Measurements from ENCODE around the gene COMMD1.
"Not testable (repeated sequence)": the region's sequence is repeated elsewhere in the genome, so short reads cannot be mapped to it uniquely, and the experiment has no call there.

Gene COMMD1

GRCh38 chr2:61995065-61995464 lies 89.6 kb downstream of the COMMD1 start:
- no peaks in the 10 kb centered on the region for H3K4me1 ChIP-seq (ENCODE audit: insufficient read depth, low read length)
- H3K27me3 ChIP-seq (ENCODE audit: insufficient read depth, low read length): no peaks in the 10 kb centered on the region
- no peak overlapping the region for H3K4me3 ChIP-seq (ENCODE audit: low read length)
- no peak overlapping the region for H2AFZ ChIP-seq (ENCODE audit: low read depth, low read length)
- H3K9me3 ChIP-seq (ENCODE audit: low read length): no peaks in the 10 kb centered on the region
- no peaks in the 10 kb centered on the region for H3K36me3 ChIP-seq (ENCODE audit: insufficient read depth, low read length)

GRCh38 chr2:61995515-61995914 lies 90.0 kb downstream of the COMMD1 start:
- no peaks in the 10 kb centered on the region for H3K9me3 ChIP-seq (ENCODE audit: low read length)

GRCh38 chr2:61998426-61998825 lies 93.0 kb downstream of the COMMD1 start:
- Histone ChIP-seq H3K27me3 (ENCODE audit: insufficient read depth, low read length) (no peaks in the 10 kb centered on the region), H3K9me3 (ENCODE audit: low read length) (no peaks in the 10 kb centered on the region), H2AFZ (ENCODE audit: low read depth, low read length) (no peak overlapping the region), H3K4me1 (ENCODE audit: insufficient read depth, low read length) (no peaks in the 10 kb centered on the region), H3K4me3 (ENCODE audit: low read length) (no peak overlapping the region), H3K36me3 (ENCODE audit: insufficient read depth, low read length) (peaks cover 8% of the 10 kb centered on the region)

More at GRCh38 chr2:61995515-61995914, 90.0 kb downstream of the COMMD1 start:
- no peaks in the 10 kb centered on the region for H3K36me3 ChIP-seq (ENCODE audit: insufficient read depth, low read length)
- H3K4me3 ChIP-seq (ENCODE audit: low read length): no peak overlapping the region
- H3K27me3 ChIP-seq (ENCODE audit: insufficient read depth, low read length): no peaks in the 10 kb centered on the region
- no peaks in the 10 kb centered on the region for H3K4me1 ChIP-seq (ENCODE audit: insufficient read depth, low read length)
- no peak overlapping the region for H2AFZ ChIP-seq (ENCODE audit: low read depth, low read length)

- Histone ChIP-seq H3K36me3 (ENCODE audit: insufficient read depth, low read length) (peaks cover 9% of the 10 kb centered on the region), H3K4me1 (ENCODE audit: insufficient read depth, low read length) (no peaks in the 10 kb centered on the region), H3K9me3 (ENCODE audit: low read length) (no peaks in the 10 kb centered on the region), H2AFZ (ENCODE audit: low read depth, low read length) (no peak overlapping the region), H3K27me3 (ENCODE audit: insufficient read depth, low read length) (no peaks in the 10 kb centered on the region), H3K4me3 (ENCODE audit: low read length) (no peak overlapping the region)
Measured at GRCh38 chr2:62000538-62000937, 95.1 kb downstream of the COMMD1 start.

- Histone ChIP-seq H3K9me3 (ENCODE audit: low read length) (no peaks in the 10 kb centered on the region), H3K27me3 (ENCODE audit: insufficient read depth, low read length) (no peaks in the 10 kb centered on the region), H3K4me1 (ENCODE audit: insufficient read depth, low read length) (no peaks in the 10 kb centered on the region), H3K4me3 (ENCODE audit: low read length) (no peak overlapping the region), H3K36me3 (ENCODE audit: insufficient read depth, low read length) (peaks cover 9% of the 10 kb centered on the region), H2AFZ (ENCODE audit: low read depth, low read length) (no peak overlapping the region)
Measured at GRCh38 chr2:62001431-62001830, 96.0 kb downstream of the COMMD1 start.

GRCh38 chr2:62004428-62004827 lies 99.0 kb downstream of the COMMD1 start:
- not testable (repeated sequence) for H3K36me3 ChIP-seq (ENCODE audit: insufficient read depth, low read length); H3K9me3 ChIP-seq (ENCODE audit: low read length); H3K4me1 ChIP-seq (ENCODE audit: insufficient read depth, low read length); H3K4me3 ChIP-seq (ENCODE audit: low read length); H3K27me3 ChIP-seq (ENCODE audit: insufficient read depth, low read length); H2AFZ ChIP-seq (ENCODE audit: low read depth, low read length)

- no peak overlapping the region for H3K4me3 ChIP-seq (ENCODE audit: low read length)
- peaks cover 5% of the 10 kb centered on the region for H3K36me3 ChIP-seq (ENCODE audit: insufficient read depth, low read length)
- H3K27me3 ChIP-seq (ENCODE audit: insufficient read depth, low read length): no peaks in the 10 kb centered on the region
- no peaks in the 10 kb centered on the region for H3K9me3 ChIP-seq (ENCODE audit: low read length)
- no peak overlapping the region for H2AFZ ChIP-seq (ENCODE audit: low read depth, low read length)
- no peaks in the 10 kb centered on the region for H3K4me1 ChIP-seq (ENCODE audit: insufficient read depth, low read length)
Measured at GRCh38 chr2:62007555-62007954, 102.1 kb downstream of the COMMD1 start.

- Histone ChIP-seq H3K4me3 (ENCODE audit: low read length) (no peak overlapping the region), H2AFZ (ENCODE audit: low read depth, low read length) (no peak overlapping the region), H3K9me3 (ENCODE audit: low read length) (no peaks in the 10 kb centered on the region), H3K27me3 (ENCODE audit: insufficient read depth, low read length) (no peaks in the 10 kb centered on the region), H3K4me1 (ENCODE audit: insufficient read depth, low read length) (no peaks in the 10 kb centered on the region), H3K36me3 (ENCODE audit: insufficient read depth, low read length) (no peaks in the 10 kb centered on the region)
Measured at GRCh38 chr2:62010632-62011256, 105.3 kb downstream of the COMMD1 start.

- H3K9me3 ChIP-seq (ENCODE audit: low read length): no peaks in the 10 kb centered on the region
- H3K4me3 ChIP-seq (ENCODE audit: low read length): no peak overlapping the region
- no peaks in the 10 kb centered on the region for H3K4me1 ChIP-seq (ENCODE audit: insufficient read depth, low read length)
- H3K27me3 ChIP-seq (ENCODE audit: insufficient read depth, low read length): no peaks in the 10 kb centered on the region
- no peaks in the 10 kb centered on the region for H3K36me3 ChIP-seq (ENCODE audit: insufficient read depth, low read length)
- H2AFZ ChIP-seq (ENCODE audit: low read depth, low read length): no peak overlapping the region
Measured at GRCh38 chr2:62013641-62014040, 108.2 kb downstream of the COMMD1 start.

- H3K4me3 ChIP-seq (ENCODE audit: low read length): no peak overlapping the region
- H2AFZ ChIP-seq (ENCODE audit: low read depth, low read length): no peak overlapping the region
- no peaks in the 10 kb centered on the region for H3K27me3 ChIP-seq (ENCODE audit: insufficient read depth, low read length)
- no peaks in the 10 kb centered on the region for H3K9me3 ChIP-seq (ENCODE audit: low read length)
- H3K4me1 ChIP-seq (ENCODE audit: insufficient read depth, low read length): no peaks in the 10 kb centered on the region
- H3K36me3 ChIP-seq (ENCODE audit: insufficient read depth, low read length): no peaks in the 10 kb centered on the region
Measured at GRCh38 chr2:62014102-62014501, 108.6 kb downstream of the COMMD1 start.

GRCh38 chr2:62016957-62017356 lies 111.5 kb downstream of the COMMD1 start:
- Histone ChIP-seq H3K27me3 (ENCODE audit: insufficient read depth, low read length) (no peaks in the 10 kb centered on the region), H3K4me1 (ENCODE audit: insufficient read depth, low read length) (no peaks in the 10 kb centered on the region), H3K9me3 (ENCODE audit: low read length) (no peaks in the 10 kb centered on the region), H3K4me3 (ENCODE audit: low read length) (no peak overlapping the region), H3K36me3 (ENCODE audit: insufficient read depth, low read length) (no peaks in the 10 kb centered on the region), H2AFZ (ENCODE audit: low read depth, low read length) (no peak overlapping the region)

- H3K9me3 ChIP-seq (ENCODE audit: low read length): no peaks in the 10 kb centered on the region
- H2AFZ ChIP-seq (ENCODE audit: low read depth, low read length): no peak overlapping the region
- H3K27me3 ChIP-seq (ENCODE audit: insufficient read depth, low read length): no peaks in the 10 kb centered on the region
- H3K4me1 ChIP-seq (ENCODE audit: insufficient read depth, low read length): no peaks in the 10 kb centered on the region
- H3K36me3 ChIP-seq (ENCODE audit: insufficient read depth, low read length): no peaks in the 10 kb centered on the region
- no peak overlapping the region for H3K4me3 ChIP-seq (ENCODE audit: low read length)
Measured at GRCh38 chr2:62029910-62030309, 124.4 kb downstream of the COMMD1 start.

- Histone ChIP-seq H2AFZ (ENCODE audit: low read depth, low read length) (no peak overlapping the region), H3K4me3 (ENCODE audit: low read length) (no peak overlapping the region), H3K4me1 (ENCODE audit: insufficient read depth, low read length) (no peaks in the 10 kb centered on the region), H3K36me3 (ENCODE audit: insufficient read depth, low read length) (no peaks in the 10 kb centered on the region), H3K9me3 (ENCODE audit: low read length) (no peaks in the 10 kb centered on the region), H3K27me3 (ENCODE audit: insufficient read depth, low read length) (no peaks in the 10 kb centered on the region)
Measured at GRCh38 chr2:62030902-62031301, 125.4 kb downstream of the COMMD1 start.

- H3K9me3 ChIP-seq (ENCODE audit: low read length): no peaks in the 10 kb centered on the region
- H3K36me3 ChIP-seq (ENCODE audit: insufficient read depth, low read length): no peaks in the 10 kb centered on the region
- H2AFZ ChIP-seq (ENCODE audit: low read depth, low read length): no peak overlapping the region
- H3K27me3 ChIP-seq (ENCODE audit: insufficient read depth, low read length): no peaks in the 10 kb centered on the region
- H3K4me1 ChIP-seq (ENCODE audit: insufficient read depth, low read length): no peaks in the 10 kb centered on the region
- H3K4me3 ChIP-seq (ENCODE audit: low read length): no peak overlapping the region
Measured at GRCh38 chr2:62032096-62032495, 126.6 kb downstream of the COMMD1 start.

All from neuron (in vitro differentiated cells).